Stimulated activated effector memory CD8-positive, alpha-beta T cell treated with anti-CD3 and anti-CD28 coated beads, Interleukin-12 subunit alpha, Interleukin-12 subunit beta, amount 100 ng/mL, for 72 hours (primary cell): ENCODE measurements around the gene SDC1.
A peak's percentile ranks its signal among the peaks of the same experiment; 100 is the strongest.
"Not testable (repeated sequence)": the region's sequence is repeated elsewhere in the genome, so short reads cannot be mapped to it uniquely, and the experiment has no call there.

Experiments used
- ATAC-seq: fragments of 150-1000 bp; cut with Tn5 transposase; 2 replicates; pipeline ENCODE4 v1.10.0; 2021
- DNase-seq, 2 donors: peaks; one replicate each; pipeline ENCODE4 v3.0.0; 2021 to 2022; ENCODE audit warnings: low spot score in 2 of 2
- H3K27ac Mint-ChIP-seq: one replicate; pipeline ENCODE4 v1.8.0; 2022; ENCODE audit warnings: mild to moderate bottlenecking, mixed read lengths
- H3K36me3 Mint-ChIP-seq: one replicate; pipeline ENCODE4 v1.8.0; 2022; ENCODE audit warnings: mild to moderate bottlenecking, mixed read lengths
- H3K4me1 Mint-ChIP-seq: one replicate; pipeline ENCODE4 v1.8.0; 2022; ENCODE audit warnings: mixed read lengths
- H3K4me3 Mint-ChIP-seq: one replicate; pipeline ENCODE4 v1.8.0; 2022; ENCODE audit warnings: mild to moderate bottlenecking, mixed read lengths
- H3K9me3 Mint-ChIP-seq: one replicate; pipeline ENCODE4 v1.8.0; 2022; ENCODE audit warnings: mixed read lengths

SDC1 gene

DNA sequence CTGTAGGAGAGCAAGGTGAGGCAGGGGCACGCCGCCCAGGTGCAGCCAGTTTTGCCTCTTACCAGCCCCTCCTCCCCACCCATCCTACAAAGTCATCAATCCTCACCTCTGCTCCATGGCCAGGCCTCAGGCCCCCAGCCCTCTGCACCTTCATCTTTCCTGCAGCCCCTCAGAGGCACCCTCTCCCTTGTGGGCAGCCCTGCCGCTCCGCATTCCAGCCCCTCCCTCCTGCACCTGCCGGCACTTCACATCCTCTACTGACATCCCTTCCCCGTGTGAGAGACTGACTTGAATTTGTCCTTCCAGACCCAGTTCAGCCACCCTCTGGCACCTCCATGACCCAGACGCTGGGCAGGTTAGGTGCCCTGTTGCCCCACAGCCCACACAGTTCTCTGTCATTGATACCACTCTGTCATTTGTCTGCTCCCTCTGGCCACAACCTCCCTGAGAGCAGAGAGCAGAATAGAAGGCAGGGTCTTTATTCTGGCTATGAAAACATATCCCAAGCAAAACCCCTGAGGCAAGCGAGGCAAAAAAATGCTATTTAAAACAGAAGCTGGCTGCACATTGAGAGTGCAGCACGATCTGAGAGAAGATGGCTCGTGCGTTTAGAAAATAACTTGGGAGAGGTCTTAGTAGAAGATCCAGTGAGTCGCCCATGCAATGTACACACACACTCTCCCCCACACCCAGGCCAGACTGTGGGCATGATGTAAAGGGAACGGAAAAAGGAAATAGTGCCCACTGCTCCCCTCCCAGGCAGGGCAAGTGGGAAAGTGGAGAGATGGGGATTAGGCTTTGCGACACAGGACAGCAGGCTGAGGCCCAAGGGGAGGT is 25.9 kb downstream of the SDC1 start:
- Mint-ChIP-seq H3K36me3 (no peaks in the 10 kb centered on the region), H3K27ac (no peak overlapping the region), H3K4me3 (no peak overlapping the region), H3K4me1 (no peaks in the 10 kb centered on the region), H3K9me3 (no peaks in the 10 kb centered on the region)
- no peak for DNase-seq
- ATAC-seq: no peak

DNA sequence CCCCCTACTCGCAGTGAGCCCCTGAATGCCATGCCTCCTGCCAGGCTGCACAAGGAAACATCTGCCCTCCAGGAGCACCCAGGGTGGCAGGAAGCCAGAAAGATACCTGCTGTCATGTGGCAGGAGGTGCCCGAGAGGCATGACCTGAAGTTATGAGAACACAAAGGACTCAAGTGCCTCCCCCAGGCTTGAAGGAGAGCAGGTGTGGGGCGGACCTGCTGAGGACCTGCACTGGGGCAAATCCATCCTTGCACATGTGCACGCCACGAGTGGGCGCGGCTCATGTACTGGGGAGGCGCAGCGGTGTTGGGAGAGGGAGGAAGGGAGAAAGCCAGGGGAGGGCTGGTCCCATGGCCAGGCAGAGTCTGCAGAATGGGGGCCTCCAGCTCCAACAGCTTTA is 26.9 kb downstream of the SDC1 start:
- Mint-ChIP-seq H3K27ac (no peak overlapping the region), H3K36me3 (no peaks in the 10 kb centered on the region), H3K4me3 (no peak overlapping the region)

DNA sequence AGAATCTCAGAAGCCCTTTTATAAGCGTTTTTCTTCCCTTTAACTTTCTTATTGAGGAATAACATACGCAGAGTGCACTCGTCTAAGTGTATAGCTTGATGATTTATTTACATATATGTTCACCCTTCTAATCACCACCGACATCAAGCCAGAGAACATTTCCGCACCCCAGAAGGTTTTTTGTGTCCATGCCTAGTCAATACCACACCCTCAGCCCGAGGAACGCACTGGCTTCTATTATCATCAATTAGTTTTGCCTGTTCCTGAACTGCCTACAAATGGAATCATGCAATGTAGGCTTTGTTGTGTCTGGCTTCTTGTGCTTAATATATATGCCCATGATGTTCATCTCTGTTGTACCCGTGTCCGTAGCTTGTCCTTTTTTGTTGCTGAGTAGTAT is 27.7 kb downstream of the SDC1 start:
- Mint-ChIP-seq H3K9me3 (no peaks in the 10 kb centered on the region), H3K4me1 (no peaks in the 10 kb centered on the region), H3K27ac (no peak overlapping the region), H3K4me3 (no peak overlapping the region), H3K36me3 (no peaks in the 10 kb centered on the region)
- DNase-seq (no peak), ATAC-seq (no peak)

More for the DNA sequence above, 26.9 kb downstream of the SDC1 start:
- H3K4me1 Mint-ChIP-seq: no peaks in the 10 kb centered on the region
- ATAC-seq (no peak), DNase-seq (no peak)
- H3K9me3 Mint-ChIP-seq: no peaks in the 10 kb centered on the region

DNA sequence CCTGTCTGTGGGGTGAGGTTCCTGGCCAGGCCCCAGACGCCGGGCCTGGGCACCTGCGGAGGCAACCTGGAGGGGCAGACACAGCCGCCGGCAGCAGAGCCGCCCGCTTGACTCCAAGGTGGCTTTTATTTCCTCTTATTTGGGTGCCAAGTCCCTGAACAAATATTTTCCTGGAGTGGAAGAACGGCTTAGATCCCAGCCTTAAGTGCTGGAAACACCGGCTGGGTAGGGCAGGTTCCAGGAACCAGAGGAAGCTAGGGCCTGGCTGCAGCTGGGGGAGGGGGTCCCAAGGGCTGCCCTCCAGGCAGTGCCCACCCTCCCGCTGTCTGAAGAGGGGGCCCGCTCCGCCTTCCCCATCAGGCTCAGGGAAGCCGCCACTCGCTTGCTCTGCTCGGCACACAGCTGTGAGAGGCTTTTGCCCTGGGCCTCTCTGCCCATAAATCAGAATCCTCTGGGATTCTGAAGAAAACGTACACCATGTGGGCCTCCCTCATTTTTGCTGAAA is 28.2 kb downstream of the SDC1 start:
- no peak overlapping the region for H3K4me3 Mint-ChIP-seq
- H3K36me3 Mint-ChIP-seq: no peaks in the 10 kb centered on the region
- ATAC-seq (no peak), DNase-seq (no peak)
- H3K27ac Mint-ChIP-seq: no peak overlapping the region
- H3K9me3 Mint-ChIP-seq: no peaks in the 10 kb centered on the region
- H3K4me1 Mint-ChIP-seq: no peaks in the 10 kb centered on the region

GRCh38 chr2:20196053-20196656 is 28.8 kb downstream of the SDC1 start:
- no peaks in the 10 kb centered on the region for H3K36me3 Mint-ChIP-seq
- H3K9me3 Mint-ChIP-seq: no peaks in the 10 kb centered on the region
- H3K4me1 Mint-ChIP-seq: no peaks in the 10 kb centered on the region
- no peak overlapping the region for H3K4me3 Mint-ChIP-seq
- DNase-seq (no peak), ATAC-seq (no peak)
- H3K27ac Mint-ChIP-seq: no peak overlapping the region

DNA sequence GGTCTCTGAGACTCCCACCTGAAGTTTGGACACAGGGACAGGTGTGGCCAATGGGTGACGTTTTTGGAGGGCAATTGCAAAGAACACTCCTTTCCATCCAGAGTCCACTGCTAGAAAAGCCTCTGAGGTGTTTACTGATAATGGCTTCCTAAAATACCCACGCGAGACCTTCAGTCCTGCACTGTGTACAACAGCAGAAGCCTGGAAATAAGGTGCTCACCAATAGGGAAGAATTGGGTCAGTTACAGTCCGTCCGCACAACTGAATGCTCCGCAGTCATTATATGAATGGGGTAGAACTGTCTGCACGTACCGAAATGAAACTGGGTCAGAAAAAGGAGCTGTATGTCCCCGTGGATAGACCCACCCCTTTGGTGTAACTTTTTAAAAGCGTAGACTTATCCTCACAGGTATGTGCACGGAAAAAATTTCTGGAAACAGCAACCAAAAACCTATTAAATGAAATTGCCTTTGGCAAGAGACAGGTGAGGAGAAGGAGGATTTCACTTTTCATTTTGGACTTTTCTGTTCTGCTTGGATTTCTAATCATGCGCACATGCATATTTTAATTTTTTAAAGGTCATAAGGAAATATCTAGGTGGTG is 29.4 kb downstream of the SDC1 start:
- DNase-seq (no peak), ATAC-seq (no peak)
- H3K9me3 Mint-ChIP-seq: no peaks in the 10 kb centered on the region
- H3K4me3 Mint-ChIP-seq: no peak overlapping the region
- H3K27ac Mint-ChIP-seq: no peak overlapping the region
- H3K4me1 Mint-ChIP-seq: no peaks in the 10 kb centered on the region
- no peaks in the 10 kb centered on the region for H3K36me3 Mint-ChIP-seq

DNA sequence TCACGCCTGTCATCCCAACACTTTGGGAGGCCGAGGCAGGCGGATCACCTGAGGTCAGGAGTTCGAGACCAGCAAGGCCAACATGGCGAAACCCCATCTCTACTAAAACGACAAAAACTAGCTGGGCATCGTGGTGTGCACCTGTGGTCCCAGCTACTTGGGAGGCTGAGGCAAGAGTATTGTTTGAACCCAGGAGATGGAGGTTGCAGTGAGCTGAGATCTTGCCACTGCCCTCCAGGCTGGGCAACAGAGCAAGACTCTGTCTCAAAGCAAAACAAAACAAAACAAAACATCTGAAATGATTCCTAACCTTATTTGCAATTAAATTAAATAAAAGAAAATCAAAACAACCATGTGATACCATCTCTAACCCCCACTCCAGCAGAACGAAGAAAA is 29.9 kb downstream of the SDC1 start:
- not testable (repeated sequence) for H3K27ac Mint-ChIP-seq, H3K4me1 Mint-ChIP-seq, H3K36me3 Mint-ChIP-seq

GRCh38 chr2:20194097-20195015 is 30.6 kb downstream of the SDC1 start:
- Mint-ChIP-seq H3K9me3 (no peaks in the 10 kb centered on the region), H3K27ac (no peak overlapping the region), H3K4me3 (no peak overlapping the region), H3K36me3 (no peaks in the 10 kb centered on the region), H3K4me1 (no peaks in the 10 kb centered on the region)
- no peak for DNase-seq
- ATAC-seq: no peak

More for the DNA sequence above, 29.9 kb downstream of the SDC1 start:
- not testable (repeated sequence) for H3K9me3 Mint-ChIP-seq, H3K4me3 Mint-ChIP-seq, DNase-seq, ATAC-seq

DNA sequence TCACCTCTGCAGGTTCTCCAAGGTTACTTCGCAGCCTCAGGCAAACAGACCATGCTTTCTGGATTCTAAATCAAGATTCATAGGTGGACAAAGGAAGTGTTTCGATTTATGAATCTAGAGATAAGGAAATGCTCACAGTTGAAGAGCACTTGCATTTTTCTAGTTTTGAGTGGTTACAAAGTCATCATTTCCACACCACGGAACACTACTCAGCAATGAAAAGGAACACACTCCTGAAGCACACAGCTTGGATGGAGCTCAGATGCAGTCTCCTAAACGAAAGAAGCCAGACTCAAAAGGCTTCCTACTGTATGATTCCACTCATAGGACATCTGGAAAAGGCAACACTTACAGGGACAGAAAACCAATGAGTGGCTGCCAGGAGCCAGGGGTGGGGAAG is 31.7 kb downstream of the SDC1 start:
- Mint-ChIP-seq H3K4me3 (no peak overlapping the region), H3K27ac (no peak overlapping the region), H3K36me3 (no peaks in the 10 kb centered on the region), H3K9me3 (no peaks in the 10 kb centered on the region), H3K4me1 (no peaks in the 10 kb centered on the region)
- ATAC-seq: no peak
- no peak for DNase-seq

DNA sequence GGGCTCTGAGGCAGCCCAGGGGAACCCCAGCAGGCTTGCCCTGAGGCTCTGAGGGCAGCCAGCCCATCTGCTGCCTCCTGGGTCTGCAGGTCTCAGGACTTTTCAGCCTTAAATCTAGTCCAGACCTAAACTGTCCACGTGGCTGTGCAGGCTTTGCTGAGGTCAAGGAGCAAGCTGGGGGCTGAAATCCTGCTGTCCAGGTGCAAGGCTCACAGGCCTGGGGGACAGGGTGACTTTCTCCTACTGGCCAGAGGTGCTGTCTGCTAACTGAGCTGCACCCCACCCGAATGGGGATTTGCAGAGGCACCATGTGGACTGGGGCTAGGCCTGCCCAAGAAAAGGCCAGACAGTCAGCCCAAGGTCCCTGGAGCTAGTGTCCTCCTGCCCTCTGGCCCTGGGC is 32.1 kb downstream of the SDC1 start:
- no peak for DNase-seq
- Mint-ChIP-seq H3K27ac (no peak overlapping the region), H3K4me1 (no peaks in the 10 kb centered on the region), H3K36me3 (no peaks in the 10 kb centered on the region), H3K9me3 (no peaks in the 10 kb centered on the region), H3K4me3 (no peak overlapping the region)
- ATAC-seq: no peak

DNA sequence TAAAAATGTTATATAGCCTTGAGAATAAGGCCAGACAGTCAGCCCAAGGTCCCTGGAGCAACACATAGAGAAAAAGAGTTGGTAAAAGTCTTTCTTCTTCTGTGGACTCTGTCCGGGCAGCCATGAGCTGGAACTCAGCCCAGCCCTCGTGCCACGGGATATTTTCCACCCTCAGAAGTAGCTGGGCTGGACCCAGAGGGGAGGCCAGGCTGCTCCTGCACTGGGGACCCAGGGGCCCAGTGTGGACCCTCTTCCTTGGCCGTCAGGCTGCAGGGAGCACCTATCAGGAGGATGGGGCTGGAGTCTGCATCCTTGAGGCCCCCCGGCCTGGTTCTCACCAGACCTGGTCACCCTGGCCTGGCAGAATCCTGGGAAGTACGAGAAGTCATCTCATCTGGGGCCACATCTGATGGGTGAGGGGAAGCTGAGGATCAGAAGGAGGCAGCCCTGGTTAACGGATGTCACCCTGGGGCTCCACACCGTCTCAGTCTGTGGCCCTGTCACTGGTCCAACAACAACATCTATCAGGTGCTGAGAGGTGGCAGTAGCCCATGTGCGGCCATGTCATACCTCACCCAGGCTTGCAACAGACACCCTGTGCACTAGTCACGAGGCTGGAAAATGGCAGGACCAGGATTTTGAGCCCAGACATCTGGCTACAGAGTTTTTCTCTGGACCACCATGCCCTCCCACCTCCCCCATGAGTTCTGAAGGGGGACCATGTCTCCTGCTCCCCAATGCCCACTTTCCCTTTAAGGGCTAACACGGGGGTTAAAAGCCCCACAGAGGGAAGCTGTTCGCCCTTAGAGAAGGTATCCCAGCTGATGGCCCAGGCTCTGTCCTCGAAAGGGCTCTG is 33.0 kb downstream of the SDC1 start:
- no peaks in the 10 kb centered on the region for H3K9me3 Mint-ChIP-seq
- H3K4me3 Mint-ChIP-seq: no peak overlapping the region
- no peaks in the 10 kb centered on the region for H3K36me3 Mint-ChIP-seq
- H3K27ac Mint-ChIP-seq: no peak overlapping the region
- ATAC-seq: no peak
- H3K4me1 Mint-ChIP-seq: no peaks in the 10 kb centered on the region
- no peak for DNase-seq

DNA sequence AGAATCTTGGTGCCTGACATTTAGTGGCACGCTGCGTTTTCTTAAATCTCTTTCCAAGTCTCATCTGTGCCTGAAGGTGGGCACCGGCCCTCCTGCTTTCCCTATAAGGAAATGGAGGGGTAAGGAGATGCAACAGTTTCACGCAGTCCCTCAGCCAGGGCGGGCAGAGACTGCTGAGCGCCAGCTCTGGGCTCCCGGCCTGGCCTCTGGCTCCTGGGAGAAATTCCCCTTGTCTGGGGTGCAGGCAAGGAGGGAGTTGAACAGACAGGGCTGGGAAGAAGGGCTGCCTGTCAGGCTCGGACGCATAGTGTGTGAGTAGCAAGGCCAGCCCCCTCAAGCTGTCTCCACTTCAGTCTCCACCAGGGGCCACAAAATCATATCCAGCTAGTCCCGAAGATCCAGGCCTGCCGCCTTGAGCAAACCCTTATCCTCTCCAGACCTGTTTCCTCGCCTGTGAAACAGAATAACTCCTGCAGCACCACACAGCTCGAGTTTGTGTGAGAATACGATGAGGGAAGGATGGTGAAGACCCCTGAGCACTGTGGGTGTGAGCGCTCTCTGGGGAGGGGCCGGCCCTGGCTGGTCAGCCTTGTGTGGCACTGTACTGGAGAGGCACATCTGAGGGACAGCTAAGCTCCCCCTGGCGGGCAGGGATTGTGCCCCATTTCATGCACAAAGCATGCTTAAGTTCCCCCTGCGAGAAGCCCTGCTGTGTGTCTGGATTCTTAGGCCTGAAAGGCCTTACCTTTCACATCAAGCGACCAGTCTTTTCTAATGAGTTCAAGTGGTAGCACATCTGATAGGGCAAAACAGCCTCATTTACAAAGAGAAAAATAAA is 33.8 kb downstream of the SDC1 start:
- DNase-seq (no peak), ATAC-seq (peak; percentile 33)
- Mint-ChIP-seq H3K36me3 (no peaks in the 10 kb centered on the region), H3K27ac (no peak overlapping the region), H3K9me3 (no peaks in the 10 kb centered on the region), H3K4me3 (no peak overlapping the region), H3K4me1 (no peaks in the 10 kb centered on the region)

DNA sequence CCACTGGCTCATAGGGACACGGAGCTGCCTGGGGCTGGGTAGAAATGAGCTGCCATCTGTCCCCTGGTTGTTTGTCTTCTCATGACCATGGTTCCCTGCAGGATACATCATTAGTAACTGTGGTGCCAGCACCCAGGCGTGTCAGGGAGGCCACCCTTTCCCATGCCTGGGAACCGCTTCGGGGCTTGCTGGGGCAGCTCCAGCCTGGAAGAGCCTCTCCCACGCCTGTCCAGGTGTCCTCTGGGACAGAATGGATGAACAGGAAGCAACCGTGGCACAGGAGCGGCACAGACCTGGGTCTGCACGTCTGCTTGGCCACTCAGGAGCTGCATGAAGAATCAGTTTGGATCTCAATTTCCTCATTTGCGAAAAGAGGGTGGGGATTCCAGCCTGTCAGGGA is 34.8 kb downstream of the SDC1 start:
- ATAC-seq: no peak
- H3K9me3 Mint-ChIP-seq: no peaks in the 10 kb centered on the region
- H3K4me1 Mint-ChIP-seq: no peaks in the 10 kb centered on the region
- no peak overlapping the region for H3K27ac Mint-ChIP-seq
- H3K36me3 Mint-ChIP-seq: no peaks in the 10 kb centered on the region
- H3K4me3 Mint-ChIP-seq: no peak overlapping the region
- DNase-seq: no peak
